ENCODE results near the gene PSD4. TPM values are rescaled to one million over a fixed set of nuclear protein-coding genes. Genes with fewer than 3 reads are reported as not detected.

Gene PSD4
- polyA plus RNA-seq, 1 of the 3 experiments (the other 2 are of a cell fraction): 0.35 TPM

- TF ChIP-seq IRF3 (IDR thresholded peaks at IDR 0.05; ENCODE audit: low read depth, low read length) (no peak), FOXJ3 (CRISPR knock-in tag; IDR thresholded peaks at IDR 0.05) (no peak), MAX (IDR thresholded peaks at IDR 0.05; ENCODE audit: low read depth) (no peak), RAD21 (IDR thresholded peaks at IDR 0.05; ENCODE audit: low read length) (no peak), TAF1 (IDR thresholded peaks at IDR 0.05; ENCODE audit: borderline replicate concordance, low read depth, low read length) (no peak), JUND (IDR thresholded peaks at IDR 0.05) (no peak), FOXM1 (IDR thresholded peaks at IDR 0.05; ENCODE audit: low read depth) (no peak), TCF12 (IDR thresholded peaks at IDR 0.05) (no peak)
- TF ChIP-seq, protein P1, sequence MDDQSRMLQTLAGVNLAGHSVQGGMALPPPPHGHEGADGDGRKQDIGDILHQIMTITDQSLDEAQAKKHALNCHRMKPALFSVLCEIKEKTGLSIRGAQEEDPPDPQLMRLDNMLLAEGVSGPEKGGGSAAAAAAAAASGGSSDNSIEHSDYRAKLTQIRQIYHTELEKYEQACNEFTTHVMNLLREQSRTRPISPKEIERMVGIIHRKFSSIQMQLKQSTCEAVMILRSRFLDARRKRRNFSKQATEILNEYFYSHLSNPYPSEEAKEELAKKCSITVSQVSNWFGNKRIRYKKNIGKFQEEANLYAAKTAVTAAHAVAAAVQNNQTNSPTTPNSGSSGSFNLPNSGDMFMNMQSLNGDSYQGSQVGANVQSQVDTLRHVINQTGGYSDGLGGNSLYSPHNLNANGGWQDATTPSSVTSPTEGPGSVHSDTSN (IDR thresholded peaks at IDR 0.05): no peak
Measured at GRCh38 chr2:113164215-113164929, 9.4 kb upstream of the PSD4 start (continued).

DNA sequence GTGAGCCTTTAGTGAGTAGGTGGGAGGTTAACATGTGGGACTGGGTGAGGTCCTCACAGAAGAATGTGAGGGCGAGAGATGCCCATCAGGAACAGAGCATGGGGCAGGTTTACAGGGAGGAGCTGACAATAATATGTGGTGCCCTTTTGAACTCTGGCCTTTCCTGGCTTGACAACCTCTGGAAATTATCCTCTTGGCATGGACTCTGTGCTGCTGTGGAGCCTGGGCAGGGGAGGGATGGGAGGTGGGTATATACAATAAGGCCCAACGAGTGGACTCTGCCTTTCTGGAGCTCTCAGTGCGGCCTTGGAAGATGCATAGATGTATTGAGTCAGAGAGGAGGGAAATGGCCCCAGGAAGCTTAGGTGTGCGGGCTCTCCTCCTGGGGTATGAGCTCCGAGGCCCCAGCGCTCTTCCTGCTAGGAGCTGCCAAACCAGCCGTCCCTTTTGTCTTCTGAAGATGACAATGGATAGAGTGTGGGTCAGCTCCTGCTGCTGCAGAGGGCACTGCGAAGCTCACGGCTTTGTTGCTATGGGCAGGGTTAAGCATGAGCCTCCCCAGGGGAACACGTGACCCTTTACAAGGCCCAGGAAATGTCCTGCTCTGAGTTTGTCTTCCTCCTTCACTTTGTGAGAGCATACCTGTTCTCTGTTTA, 8.7 kb upstream of the PSD4 start:
- Histone ChIP-seq H3K9me3 (no peaks in the 10 kb centered on the region), H2AFZ (ENCODE audit: low read depth) (no peak overlapping the region), H3K36me3 (replicated peaks in 1 of 2; ENCODE audit: control insufficient read depth in 1 of 2, insufficient read depth in 2 of 2, low read length in 1 of 2) (no peaks in the 10 kb centered on the region), H3K9ac (no peak overlapping the region), H4K20me1 (ENCODE audit: insufficient read depth) (no peaks in the 10 kb centered on the region), H3K4me2 (no peak overlapping the region), H3F3A (replicated peaks; ENCODE audit: insufficient read depth) (no peaks in the 10 kb centered on the region), H3K79me2 (ENCODE audit: insufficient read depth) (no peaks in the 10 kb centered on the region), H3K4me3 (ENCODE audit: low read depth in 2 of 2, low read length in 1 of 2) (no peak overlapping the region), H3K27ac (ENCODE audit: low read depth in 2 of 2, low read length in 1 of 2) (no peak overlapping the region), H3K27me3 (ENCODE audit: insufficient read depth) (no peaks in the 10 kb centered on the region; the same call in 1 of the 2 replicates), H3K9me2 (no peaks in the 10 kb centered on the region), H3K4me1 (ENCODE audit: control insufficient read depth in 1 of 2, insufficient read depth in 2 of 2, low read depth in 1 of 2, low read length in 1 of 2) (no peaks in the 10 kb centered on the region)
- CTCF ChIA-PET: interaction anchor here (1.4 to 4.3 kb wide), 4 partner anchors 27 to 225 kb away, joined by 4 to 24 read pairs (median 8); no protein-coding TSS in a partner anchor
- WGBS (ENCODE audit: low lambda C conversion rate): 61% methylated on average over 10 of the region's 10 CpGs
- DNase-seq: no peak
- TF ChIP-seq MEF2A (IDR thresholded peaks at IDR 0.05; ENCODE audit: borderline replicate concordance, low read depth) (no peak), RXRA (IDR thresholded peaks at IDR 0.05; ENCODE audit: borderline replicate concordance, low read depth) (no peak), GATA2 (CRISPR knock-in tag; IDR thresholded peaks at IDR 0.05) (no peak), MAX (IDR thresholded peaks at IDR 0.05; ENCODE audit: low read depth) (no peak), TAF1 (IDR thresholded peaks at IDR 0.05; ENCODE audit: borderline replicate concordance, low read depth, low read length) (no peak), CHD2 (IDR thresholded peaks at IDR 0.05; ENCODE audit: low read length, partially characterized antibody) (no peak)
- TF ChIP-seq, protein P2, sequence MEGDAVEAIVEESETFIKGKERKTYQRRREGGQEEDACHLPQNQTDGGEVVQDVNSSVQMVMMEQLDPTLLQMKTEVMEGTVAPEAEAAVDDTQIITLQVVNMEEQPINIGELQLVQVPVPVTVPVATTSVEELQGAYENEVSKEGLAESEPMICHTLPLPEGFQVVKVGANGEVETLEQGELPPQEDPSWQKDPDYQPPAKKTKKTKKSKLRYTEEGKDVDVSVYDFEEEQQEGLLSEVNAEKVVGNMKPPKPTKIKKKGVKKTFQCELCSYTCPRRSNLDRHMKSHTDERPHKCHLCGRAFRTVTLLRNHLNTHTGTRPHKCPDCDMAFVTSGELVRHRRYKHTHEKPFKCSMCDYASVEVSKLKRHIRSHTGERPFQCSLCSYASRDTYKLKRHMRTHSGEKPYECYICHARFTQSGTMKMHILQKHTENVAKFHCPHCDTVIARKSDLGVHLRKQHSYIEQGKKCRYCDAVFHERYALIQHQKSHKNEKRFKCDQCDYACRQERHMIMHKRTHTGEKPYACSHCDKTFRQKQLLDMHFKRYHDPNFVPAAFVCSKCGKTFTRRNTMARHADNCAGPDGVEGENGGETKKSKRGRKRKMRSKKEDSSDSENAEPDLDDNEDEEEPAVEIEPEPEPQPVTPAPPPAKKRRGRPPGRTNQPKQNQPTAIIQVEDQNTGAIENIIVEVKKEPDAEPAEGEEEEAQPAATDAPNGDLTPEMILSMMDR (IDR thresholded peaks at IDR 0.05): no peak
- POLR2A ChIA-PET: no interaction called here

All from SK-N-SH (cell line).